Measurements from ENCODE around the gene CNNM4. TPM values are rescaled to one million over a fixed set of nuclear protein-coding genes. Genes with fewer than 3 reads are reported as not detected.

The CNNM4 gene
- total RNA-seq, 1 donor from 2014 or later = 4.9 TPM

DNA sequence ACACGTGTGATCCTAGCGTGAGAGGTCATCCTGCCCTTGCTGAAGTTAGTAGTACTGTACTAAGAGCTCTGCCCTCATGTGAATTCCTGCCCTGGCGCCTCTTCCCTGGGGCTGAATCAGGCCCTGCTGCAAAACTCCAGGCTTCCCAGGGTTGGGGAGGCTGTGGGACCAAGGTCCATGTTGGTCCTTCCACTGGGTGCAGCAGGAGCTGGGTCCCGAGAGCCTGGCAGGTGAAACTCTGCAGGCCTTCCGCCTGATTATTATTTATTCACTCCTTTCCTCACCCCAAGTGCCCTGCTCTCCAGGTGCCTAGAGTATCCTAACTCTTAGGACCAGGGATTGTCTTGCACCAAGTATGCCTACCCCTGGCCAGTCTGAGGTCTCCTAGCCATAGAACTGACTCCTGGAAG is 50.1 kb downstream of the CNNM4 start:
- no peak for DNase-seq

GRCh38 chr2:96811917-96812316 is 51.2 kb downstream of the CNNM4 start:
- peak; percentile 59 for DNase-seq

GRCh38 chr2:96813656-96814055 is 53.0 kb downstream of the CNNM4 start:
- no peak for DNase-seq

- DNase-seq = peak; percentile 57
Measured at GRCh38 chr2:96815326-96816126, 54.8 kb downstream of the CNNM4 start.

DNA sequence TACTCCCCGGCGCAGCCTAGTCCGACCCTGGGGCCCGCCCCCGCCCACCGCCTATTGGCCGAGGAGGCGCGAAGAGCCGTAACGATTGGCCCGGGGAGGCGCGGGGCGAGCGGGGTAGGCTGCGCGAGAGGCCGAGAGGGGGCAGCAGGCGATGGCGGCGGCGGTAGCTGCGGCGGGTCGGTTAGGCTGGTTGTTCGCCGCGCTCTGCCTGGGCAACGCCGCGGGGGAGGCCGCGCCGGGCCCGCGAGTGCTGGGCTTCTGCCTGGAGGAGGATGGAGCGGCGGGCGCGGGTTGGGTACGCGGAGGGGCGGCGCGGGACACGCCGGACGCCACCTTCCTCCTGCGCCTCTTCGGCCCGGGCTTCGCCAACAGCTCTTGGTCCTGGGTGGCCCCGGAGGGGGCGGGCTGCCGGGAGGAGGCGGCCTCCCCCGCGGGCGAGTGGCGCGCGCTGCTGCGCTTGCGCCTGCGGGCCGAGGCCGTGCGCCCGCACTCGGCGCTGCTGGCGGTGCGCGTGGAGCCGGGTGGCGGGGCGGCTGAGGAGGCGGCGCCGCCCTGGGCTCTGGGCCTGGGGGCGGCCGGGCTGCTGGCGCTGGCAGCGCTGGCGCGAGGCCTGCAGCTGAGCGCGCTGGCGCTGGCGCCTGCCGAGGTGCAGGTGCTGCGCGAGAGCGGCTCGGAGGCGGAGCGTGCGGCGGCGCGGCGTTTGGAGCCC is 55.6 kb downstream of the CNNM4 start, which contains the start of gene CNNM3:
Gene CNNM3, plus strand, starts transcription at position 142 of the 709 bp plus-strand sequence. Its CDS starts 10 bp downstream, at position 152.
- DNase-seq = peak; percentile 85

DNA sequence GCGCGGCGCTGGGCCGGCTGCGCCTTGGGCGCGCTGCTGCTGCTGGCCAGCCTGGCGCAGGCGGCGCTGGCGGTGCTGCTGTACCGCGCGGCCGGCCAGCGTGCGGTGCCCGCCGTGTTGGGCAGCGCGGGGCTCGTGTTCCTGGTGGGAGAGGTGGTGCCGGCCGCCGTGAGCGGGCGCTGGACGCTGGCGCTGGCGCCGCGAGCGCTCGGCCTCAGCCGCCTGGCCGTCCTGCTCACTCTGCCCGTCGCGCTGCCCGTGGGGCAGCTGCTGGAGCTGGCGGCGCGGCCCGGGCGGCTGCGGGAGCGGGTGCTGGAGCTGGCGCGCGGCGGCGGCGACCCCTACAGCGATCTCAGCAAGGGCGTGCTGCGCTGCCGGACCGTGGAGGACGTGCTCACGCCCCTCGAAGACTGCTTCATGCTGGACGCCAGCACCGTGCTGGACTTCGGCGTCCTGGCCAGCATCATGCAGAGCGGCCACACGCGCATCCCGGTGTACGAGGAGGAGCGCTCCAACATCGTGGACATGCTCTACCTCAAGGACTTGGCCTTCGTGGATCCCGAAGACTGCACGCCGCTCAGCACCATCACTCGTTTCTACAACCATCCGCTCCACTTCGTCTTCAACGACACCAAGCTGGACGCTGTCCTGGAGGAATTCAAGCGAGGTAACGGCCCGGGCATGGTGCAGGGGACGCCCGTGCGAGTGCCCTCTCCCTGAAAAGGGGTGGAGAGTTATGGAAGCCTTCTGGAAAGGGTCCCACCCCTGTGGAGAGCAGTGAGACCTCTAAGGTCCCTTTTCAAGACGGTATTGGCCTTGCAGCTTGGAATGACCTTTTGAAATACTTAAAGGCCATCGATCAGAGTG is 56.4 kb downstream of the CNNM4 start:
- DNase-seq = no peak

GRCh38 chr2:96817882-96818281 is 57.2 kb downstream of the CNNM4 start:
- no peak for DNase-seq

- no peak for DNase-seq
Measured at GRCh38 chr2:96819128-96819875, 58.6 kb downstream of the CNNM4 start.

- DNase-seq = no peak
Measured at GRCh38 chr2:96819876-96820511, 59.3 kb downstream of the CNNM4 start.

- DNase-seq = no peak
Measured at GRCh38 chr2:96821113-96821675, 60.5 kb downstream of the CNNM4 start.

DNA sequence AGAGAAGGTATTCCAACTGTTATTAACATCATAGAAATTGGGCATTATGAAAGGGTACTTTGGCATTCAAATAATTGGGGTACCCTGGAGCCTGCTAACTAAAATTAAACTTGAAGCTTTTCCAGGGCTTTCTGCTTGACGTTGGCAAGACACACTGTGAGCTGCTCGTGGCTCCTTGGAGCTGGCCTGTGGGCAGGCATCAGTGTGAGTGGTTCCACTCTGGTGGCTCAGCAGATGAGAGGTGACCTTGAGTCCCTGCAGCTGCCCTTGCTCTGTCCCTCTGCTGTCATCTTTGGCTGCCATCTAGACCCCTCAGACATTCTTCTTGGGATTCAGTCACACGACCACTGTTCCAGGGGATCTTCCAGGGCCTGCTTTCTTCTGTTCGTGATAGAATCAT is 62.1 kb downstream of the CNNM4 start:
- no peak for DNase-seq

DNA sequence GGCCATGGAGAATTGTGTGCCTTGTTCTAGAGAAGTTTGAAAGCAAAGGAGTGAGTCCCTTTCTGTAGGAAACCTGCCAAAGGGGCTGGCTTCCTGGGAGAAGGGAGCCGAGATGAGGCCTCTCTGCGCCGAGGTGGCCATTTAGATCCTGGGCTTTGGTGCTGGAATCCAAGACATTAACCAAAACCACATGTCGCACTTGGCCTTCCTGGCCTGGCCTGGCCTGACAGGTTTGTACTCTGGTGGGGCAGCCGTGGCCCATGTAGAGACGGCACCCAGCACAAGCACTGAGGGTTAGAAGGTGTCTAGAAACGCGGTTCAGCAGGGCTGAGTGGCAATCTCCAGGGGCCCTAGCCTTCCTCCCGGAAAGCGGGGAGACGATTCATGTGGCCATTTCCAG is 62.5 kb downstream of the CNNM4 start:
- DNase-seq = no peak

GRCh38 chr2:96824079-96824870 is 63.6 kb downstream of the CNNM4 start:
- no peak for DNase-seq

DNA sequence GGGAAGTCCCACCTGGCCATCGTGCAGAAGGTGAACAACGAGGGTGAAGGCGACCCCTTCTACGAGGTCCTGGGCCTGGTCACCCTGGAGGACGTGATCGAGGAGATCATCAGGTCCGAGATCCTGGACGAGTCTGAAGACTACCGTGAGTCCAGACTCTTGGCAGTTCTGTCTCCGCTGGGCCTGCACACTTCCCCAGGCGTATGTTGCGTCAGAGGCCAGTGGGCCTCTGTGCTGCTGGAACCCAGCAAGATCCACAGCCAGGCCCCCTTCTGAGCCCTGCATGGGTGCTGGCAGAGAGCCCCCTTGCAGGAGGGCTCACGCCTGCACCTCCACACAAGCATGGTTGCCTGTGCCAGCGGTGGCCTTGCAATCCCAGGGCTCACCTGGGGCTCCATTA is 64.4 kb downstream of the CNNM4 start:
- no peak for DNase-seq

GRCh38 chr2:96826546-96827278 is 66.0 kb downstream of the CNNM4 start:
- DNase-seq = no peak

DNA sequence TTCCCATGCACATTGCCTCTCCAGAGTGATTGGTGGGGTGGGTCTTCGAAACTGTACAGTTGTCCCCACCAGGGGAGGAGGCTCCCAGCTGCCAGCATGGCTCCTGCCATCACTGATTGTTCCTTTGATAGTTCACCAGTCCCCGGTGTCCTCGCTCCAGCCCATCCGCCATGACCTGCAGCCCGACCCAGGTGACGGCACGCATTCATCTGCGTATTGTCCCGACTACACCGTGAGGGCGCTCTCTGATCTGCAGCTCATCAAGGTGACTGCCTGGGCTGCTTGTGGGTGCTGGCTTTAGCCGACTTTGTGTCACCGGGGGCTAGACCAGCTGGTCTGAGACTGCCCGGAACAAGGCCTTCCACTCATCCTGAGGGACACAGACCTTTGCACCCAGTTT is 67.7 kb downstream of the CNNM4 start:
- DNase-seq = no peak

DNA sequence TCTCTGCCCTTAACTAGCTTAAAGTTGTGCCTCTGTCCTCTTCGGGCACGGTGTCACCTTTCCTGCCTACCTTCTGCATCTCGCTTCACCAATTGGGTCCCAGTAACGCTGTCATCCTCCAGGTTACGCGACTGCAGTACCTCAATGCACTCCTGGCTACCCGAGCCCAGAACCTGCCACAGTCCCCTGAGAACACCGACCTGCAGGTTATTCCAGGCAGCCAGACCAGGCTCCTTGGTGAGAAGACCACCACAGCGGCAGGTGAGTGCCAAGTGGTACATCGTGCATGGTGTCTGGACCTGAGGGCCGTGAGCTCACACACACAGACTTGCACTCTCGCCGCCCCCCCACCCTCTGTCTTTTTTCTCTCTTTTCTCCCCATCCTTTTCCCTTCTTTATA is 68.2 kb downstream of the CNNM4 start:
- DNase-seq = no peak

DNA sequence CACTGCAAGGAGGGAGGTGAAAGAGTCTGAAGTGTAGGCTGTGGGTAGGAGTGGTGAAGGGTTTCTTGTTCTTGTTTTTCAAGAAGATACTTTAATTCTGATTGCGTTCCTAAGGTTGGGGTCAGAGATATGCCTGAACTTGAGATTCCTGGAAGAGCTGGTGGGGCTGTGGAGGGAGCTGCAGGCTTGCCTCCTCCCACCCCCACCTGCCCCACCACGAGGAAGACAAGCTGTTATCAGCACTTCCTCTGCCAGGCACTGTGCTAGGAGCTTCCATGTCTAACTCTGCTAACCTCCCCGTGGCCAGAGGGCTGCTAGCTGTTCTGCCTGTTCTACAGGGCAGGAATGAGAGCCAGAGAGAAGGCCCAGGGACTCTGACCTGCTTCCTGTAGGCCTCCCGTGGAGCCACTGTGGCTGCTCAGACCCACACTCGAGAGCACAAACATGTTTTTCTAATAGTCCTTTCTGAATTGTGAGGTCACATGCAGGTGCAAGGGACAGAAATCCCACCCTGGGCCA is 69.4 kb downstream of the CNNM4 start:
- DNase-seq = no peak

DNA sequence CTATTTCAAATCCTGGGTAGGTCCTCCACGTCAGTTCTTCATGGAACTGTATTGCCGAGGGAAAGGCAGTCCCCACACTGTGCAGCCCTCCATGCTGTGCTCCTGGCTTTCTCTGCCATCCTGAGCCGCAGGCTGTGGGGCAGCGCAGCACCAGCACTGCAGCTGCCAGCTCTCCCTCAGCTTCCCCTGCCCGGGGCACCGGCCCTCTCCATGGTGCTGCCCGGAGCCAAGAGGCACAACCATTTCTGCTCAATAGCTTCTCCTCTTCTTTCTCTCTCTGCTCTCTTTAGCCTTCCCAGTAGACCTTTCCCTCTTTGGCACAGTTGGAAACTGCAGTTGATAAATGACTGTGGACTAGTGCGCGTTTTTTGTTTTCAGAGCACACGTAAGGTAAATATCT is 71.0 kb downstream of the CNNM4 start:
- DNase-seq = no peak
